Activated CD4-positive, alpha-beta T cell treated with anti-CD3 and anti-CD28 coated beads, Interleukin-2, Interleukin-4, amounts not matched to agents 100 ng/mL and 50 ng/mL, durations not matched to agents 16 hours and 8 hours (primary cell): ENCODE results near the gene CYP4F11.
"Not testable (repeated sequence)": the region's sequence is repeated elsewhere in the genome, so short reads cannot be mapped to it uniquely, and the experiment has no call there.

Experiments
- DNase-seq: peaks from one replicate; pipeline ENCODE4 v3.0.0-alpha.2; 2020; ENCODE audit warnings: low spot score

CYP4F11 gene

GRCh38 chr19:15883329-15883728 lies 51.0 kb downstream of the CYP4F11 start:
- not testable (repeated sequence) for DNase-seq

GRCh38 chr19:15874821-15875474 lies 59.4 kb downstream of the CYP4F11 start:
- DNase-seq = no peak

GRCh38 chr19:15873771-15874170 lies 60.6 kb downstream of the CYP4F11 start:
- DNase-seq = not testable (repeated sequence)

- DNase-seq = no peak
Measured at GRCh38 chr19:15871570-15871969, 62.8 kb downstream of the CYP4F11 start.

- no peak for DNase-seq
Measured at GRCh38 chr19:15869873-15870272, 64.5 kb downstream of the CYP4F11 start.

- DNase-seq = peak; percentile 23
Measured at GRCh38 chr19:15869109-15869555, 65.2 kb downstream of the CYP4F11 start.

- no peak for DNase-seq
Measured at GRCh38 chr19:15866636-15867035, 67.7 kb downstream of the CYP4F11 start.

GRCh38 chr19:15864824-15865223 lies 69.5 kb downstream of the CYP4F11 start:
- no peak for DNase-seq

- DNase-seq = no peak
Measured at GRCh38 chr19:15863272-15863671, 71.1 kb downstream of the CYP4F11 start.

- DNase-seq = no peak
Measured at GRCh38 chr19:15862444-15862843, 71.9 kb downstream of the CYP4F11 start.
